GM21381 (cell line): ENCODE results near the gene LPAR6.
"Not testable (repeated sequence)": the region's sequence is repeated elsewhere in the genome, so short reads cannot be mapped to it uniquely, and the experiment has no call there.

Experiments used
- ATAC-seq: cut with Tn5 transposase; IDR thresholded peaks from one replicate; pipeline ENCODE4 v1.9.1; 2021; ENCODE audit warnings: mild to moderate bottlenecking, moderate library complexity; ENCODE audit not compliant: unreplicated experiment

Gene LPAR6

DNA sequence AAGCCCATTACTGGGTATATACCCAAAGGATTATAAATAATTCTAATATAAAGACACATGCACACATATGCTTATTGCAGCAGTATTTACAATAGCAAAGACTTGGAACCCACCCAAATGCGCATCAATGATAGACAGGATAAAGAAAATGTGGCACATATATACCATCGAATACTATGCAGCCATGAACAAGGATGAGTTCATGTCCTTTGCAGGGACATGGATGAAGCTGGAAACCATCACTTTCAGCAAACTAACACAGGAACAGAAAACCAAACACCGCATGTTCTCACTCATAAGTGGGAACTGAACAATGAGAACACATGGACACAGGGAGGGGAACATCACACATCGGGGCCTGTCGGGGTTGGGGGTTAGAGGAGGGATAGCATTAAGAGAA lies 9.1 kb upstream of the LPAR6 start:
- not testable (repeated sequence) for ATAC-seq

GRCh38 chr13:48415516-48415915 lies 2.6 kb upstream of the LPAR6 start:
- no peak for ATAC-seq

DNA sequence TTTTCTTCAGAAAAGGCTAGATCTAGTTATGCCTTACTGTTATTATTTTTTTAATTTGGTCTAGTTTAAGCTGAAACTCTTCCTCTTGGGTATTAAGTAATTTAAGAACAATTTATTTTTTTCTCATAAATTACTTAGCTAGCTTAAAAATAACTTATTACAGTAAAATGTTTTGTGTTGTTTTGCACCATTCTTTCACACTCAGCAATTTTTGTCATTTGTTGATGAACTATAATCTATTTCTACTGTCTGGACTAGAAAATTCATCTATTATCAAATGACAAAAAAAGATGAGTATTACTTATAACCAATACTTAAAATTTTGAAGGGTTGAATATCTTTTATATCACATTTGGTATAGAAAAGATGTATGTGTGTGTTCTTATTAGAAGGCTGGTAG lies 1.6 kb upstream of the LPAR6 start:
- ATAC-seq: no peak

- no peak for ATAC-seq
Measured at GRCh38 chr13:48411841-48412531, 927 bp downstream of the LPAR6 start.

GRCh38 chr13:48411147-48411794 lies 1.6 kb downstream of the LPAR6 start:
- ATAC-seq: no peak

GRCh38 chr13:48410199-48410598 lies 2.7 kb downstream of the LPAR6 start:
- ATAC-seq: no peak

- no peak for ATAC-seq
Measured at GRCh38 chr13:48405875-48406274, 7.0 kb downstream of the LPAR6 start.

DNA sequence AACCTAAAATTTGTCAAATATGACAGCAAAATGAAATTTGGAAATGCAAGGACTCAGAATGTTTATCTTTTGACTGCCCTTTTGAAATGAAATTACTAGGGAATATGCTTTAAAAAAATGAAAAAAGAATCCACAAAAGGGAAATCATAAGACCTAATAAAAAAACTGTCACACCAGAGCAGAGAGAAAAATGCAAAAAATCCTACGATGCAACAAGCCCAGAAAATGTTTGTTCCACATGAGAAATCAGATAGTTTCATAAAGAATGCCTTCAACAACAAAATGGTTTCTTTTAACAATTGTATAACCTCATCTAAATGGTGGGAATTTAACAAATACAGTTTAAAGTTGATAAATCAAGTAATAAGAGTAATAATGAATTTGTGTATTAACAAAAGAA lies 8.0 kb downstream of the LPAR6 start:
- ATAC-seq: no peak

- no peak for ATAC-seq
Measured at GRCh38 chr13:48403913-48404312, 9.0 kb downstream of the LPAR6 start.

- ATAC-seq: peak; percentile 60
Measured at GRCh38 chr13:48403151-48403631, 9.7 kb downstream of the LPAR6 start.

DNA sequence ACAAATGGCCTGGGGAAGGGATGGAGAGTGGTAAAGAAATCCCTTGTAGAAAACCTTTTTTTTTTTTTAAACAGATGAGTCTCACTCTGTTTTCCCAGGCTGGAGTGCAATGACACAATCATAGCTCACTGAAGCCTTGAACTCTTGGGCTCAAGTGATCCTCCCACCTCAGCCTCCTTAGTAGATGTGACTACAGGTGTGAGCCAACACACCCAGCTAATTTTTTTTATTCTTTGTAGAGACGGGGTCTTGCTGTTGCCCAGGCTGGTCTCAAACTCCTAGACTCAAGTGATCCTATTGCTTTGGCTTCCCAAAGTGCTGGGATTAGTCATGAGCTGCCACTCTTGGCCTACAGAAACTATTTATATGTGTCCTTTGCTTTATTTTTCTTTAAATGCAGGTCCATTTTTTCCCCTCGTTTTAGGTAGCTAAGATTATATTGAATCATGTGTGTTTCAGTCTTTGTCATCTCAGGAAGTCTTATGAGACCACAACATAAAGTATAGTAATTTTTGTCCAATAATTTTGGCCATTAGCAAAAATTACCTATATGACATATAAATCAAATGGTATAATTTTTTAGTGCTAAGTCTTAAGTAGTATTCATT lies 10.5 kb downstream of the LPAR6 start:
- no peak for ATAC-seq

GRCh38 chr13:48401480-48401879 lies 11.4 kb downstream of the LPAR6 start:
- ATAC-seq: no peak

GRCh38 chr13:48400850-48401291 lies 12.0 kb downstream of the LPAR6 start:
- ATAC-seq: peak; percentile 39

DNA sequence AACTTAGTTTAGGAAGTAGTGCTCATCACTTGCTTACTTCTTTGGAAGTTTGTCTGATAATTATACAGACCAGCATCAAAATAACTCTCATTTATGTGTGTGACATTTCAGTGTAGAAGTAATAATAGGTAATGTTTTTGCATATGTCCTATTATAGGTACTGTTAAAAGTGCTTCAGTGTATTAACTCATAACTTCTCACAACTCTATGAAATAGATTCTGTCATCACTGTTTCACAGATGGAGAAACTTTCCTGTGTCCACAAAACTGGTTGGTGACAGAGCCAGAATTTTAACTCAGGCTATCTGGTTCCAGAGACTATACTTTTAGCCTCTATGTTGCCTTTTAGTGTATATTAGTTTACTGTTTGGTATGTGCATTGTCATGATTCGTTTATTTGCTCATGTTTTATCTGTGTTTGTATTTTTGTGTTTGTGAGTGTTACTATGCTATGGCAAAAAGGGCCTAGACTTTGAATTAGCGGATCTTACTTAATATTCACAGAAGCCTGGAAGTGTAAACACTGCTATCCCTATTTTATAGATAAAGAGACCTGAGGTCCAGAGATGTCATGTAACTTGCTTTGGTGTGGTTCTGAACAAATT lies 12.7 kb downstream of the LPAR6 start:
- ATAC-seq: no peak

DNA sequence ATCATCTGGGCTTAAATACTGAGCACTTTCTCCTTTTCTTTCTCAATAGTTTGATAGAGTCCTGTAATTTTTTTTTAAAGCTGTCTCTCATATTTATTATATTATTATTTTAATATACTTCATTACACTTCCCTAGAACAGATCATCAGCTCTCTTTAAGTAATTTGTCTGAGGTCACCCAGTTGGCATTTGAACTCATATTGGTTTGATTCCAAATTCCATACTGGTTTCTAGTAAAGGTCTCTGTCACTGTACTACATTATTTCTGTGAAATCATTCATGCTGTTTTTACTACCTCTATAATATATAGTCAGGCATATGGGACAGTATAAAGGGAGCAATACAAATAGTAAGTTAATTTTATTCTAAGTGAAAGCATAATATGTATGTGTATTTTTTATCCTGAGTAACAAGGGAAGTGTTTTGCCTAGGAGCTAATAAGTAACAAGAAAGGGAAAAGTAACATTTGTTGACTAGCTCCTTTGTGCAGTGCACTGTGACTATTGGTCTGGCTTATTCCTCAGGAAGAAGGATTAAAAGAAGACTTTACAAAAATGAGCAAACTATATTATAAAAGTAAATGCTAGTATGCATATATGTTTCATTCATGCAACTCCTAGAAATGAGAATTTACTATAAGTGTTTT lies 14.3 kb downstream of the LPAR6 start:
- no peak for ATAC-seq

- no peak for ATAC-seq
Measured at GRCh38 chr13:48397744-48398143, 15.2 kb downstream of the LPAR6 start.

DNA sequence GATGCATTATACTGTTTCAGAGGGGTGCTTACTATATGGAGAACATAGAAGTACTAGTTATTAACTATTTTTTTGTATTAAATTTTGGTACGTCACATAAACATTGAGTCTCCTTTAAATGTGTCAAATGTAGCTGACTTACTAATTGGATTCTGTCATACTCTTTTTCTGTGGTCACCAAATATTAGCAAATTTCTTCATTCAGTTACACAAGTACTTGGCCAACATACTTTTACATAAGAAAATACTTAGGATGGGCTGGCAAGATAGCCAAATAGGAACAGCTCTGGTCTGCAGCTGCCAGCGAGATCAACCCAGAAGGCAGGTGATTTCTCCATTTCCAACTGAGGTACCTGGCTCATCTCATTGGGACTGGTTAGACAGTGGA lies 19.2 kb downstream of the LPAR6 start:
- no peak for ATAC-seq

- no peak for ATAC-seq
Measured at GRCh38 chr13:48393030-48393697, 19.7 kb downstream of the LPAR6 start.

DNA sequence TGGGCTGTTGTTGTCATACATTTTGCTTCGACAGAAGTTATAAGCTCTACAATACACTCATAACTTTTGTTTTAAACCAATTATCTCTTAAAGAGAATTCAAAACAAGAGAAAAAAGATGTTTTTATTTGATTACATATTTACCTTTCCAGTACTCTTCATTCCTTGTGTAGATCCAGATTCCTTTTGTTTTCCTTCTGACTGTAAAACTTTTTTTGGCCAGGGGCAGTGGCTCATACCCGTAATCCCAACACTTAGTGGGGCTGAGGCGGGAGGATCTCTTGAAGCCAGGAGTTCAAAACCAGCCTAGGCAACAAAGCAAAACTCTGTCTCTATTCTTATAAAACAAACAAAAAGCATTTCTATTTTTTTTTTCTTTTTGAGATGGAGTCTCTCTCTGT lies 21.7 kb downstream of the LPAR6 start:
- ATAC-seq: no peak

GRCh38 chr13:48386816-48387215 lies 26.1 kb downstream of the LPAR6 start:
- no peak for ATAC-seq

GRCh38 chr13:48383384-48383783 lies 29.5 kb downstream of the LPAR6 start:
- ATAC-seq: no peak
